DND-41 (cell line): ENCODE data around the gene RAB44.

ENCODE experiments used
- EZH2 ChIP-seq: IDR thresholded peaks from 3 replicates; pipeline ENCODE4 v1.6.1; 2012; ENCODE audit warnings: borderline replicate concordance, low read depth, mild to moderate bottlenecking, moderate library complexity, low read length, inconsistent platforms; ENCODE audit not compliant: severe bottlenecking
- TF ChIP-seq, protein P1 (sequence below): IDR thresholded peaks from 2 replicates; pipeline ENCODE4 v1.5.1; 2012; ENCODE audit warnings: borderline replicate concordance, low read length, moderate library complexity, mild to moderate bottlenecking; ENCODE audit not compliant: poor library complexity, severe bottlenecking; ENCODE audit errors: extremely low read depth

DNA sequence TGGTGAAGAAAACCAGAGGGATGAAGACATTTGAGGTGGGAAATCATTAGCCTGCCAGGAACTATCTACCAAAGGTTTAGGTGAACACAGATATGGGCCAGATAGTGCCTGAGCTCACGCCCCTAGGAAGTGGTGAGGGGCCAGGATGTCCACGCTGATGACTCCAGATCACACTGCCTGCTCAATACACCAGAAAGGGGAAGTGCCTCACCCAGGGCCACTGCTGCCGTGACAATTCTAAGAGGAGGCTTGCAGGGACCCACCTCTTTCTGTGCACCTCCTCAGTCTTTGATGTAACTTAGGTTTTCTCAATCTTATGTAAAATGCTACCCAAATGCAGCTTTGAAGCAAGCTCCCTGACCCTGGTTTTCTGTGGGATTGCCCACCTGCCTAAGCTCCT lies 5.4 kb upstream of the RAB44 start:
- TF ChIP-seq, protein P1, sequence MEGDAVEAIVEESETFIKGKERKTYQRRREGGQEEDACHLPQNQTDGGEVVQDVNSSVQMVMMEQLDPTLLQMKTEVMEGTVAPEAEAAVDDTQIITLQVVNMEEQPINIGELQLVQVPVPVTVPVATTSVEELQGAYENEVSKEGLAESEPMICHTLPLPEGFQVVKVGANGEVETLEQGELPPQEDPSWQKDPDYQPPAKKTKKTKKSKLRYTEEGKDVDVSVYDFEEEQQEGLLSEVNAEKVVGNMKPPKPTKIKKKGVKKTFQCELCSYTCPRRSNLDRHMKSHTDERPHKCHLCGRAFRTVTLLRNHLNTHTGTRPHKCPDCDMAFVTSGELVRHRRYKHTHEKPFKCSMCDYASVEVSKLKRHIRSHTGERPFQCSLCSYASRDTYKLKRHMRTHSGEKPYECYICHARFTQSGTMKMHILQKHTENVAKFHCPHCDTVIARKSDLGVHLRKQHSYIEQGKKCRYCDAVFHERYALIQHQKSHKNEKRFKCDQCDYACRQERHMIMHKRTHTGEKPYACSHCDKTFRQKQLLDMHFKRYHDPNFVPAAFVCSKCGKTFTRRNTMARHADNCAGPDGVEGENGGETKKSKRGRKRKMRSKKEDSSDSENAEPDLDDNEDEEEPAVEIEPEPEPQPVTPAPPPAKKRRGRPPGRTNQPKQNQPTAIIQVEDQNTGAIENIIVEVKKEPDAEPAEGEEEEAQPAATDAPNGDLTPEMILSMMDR, result no peak
- TF ChIP-seq EZH2, result no peak
